MCF 10A (cell line): ENCODE data around the gene MSANTD7. TPM values are rescaled to one million over a fixed set of nuclear protein-coding genes. Genes with fewer than 3 reads are reported as not detected.

Source experiments
- BruUV-seq: library from RNA; stranded (reverse); fragments of 400-500 nt; replicated peaks from 2 replicates; lab custom pipeline; 2021; lab: Mats Ljungman, UMichigan
- CTCF ChIA-PET: fragments of 300-600 bp; sonication (Branson Sonifier 250); formaldehyde crosslinking; extraction: SDS; loops from one replicate; lab custom pipeline; 2021; ENCODE audit warnings: antibody characterized with exemption, inconsistent platforms; lab: Yijun Ruan, JAX
- POLR2A ChIA-PET: fragments of 300-600, 350-650 bp; sonication (Branson Sonifier 250); formaldehyde crosslinking; extraction: SDS; loops from one replicate; lab custom pipeline; 2020; ENCODE audit warnings: antibody characterized with exemption, inconsistent platforms; lab: Yijun Ruan, JAX
- DNase-seq: peaks from one replicate; pipeline ENCODE4 v3.0.0-alpha.2; 2018; ENCODE audit not compliant: unreplicated experiment
- H3K27ac Mint-ChIP-seq: one replicate; pipeline ENCODE4 v1.8.0; 2022; ENCODE audit warnings: mild to moderate bottlenecking, low read depth, mixed read lengths; ENCODE audit not compliant: unreplicated experiment
- H3K27me3 Mint-ChIP-seq: one replicate; pipeline ENCODE4 v1.8.0; 2022; ENCODE audit warnings: mixed read lengths; ENCODE audit not compliant: insufficient read depth, unreplicated experiment
- H3K36me3 Mint-ChIP-seq: one replicate; pipeline ENCODE4 v1.8.0; 2022; ENCODE audit warnings: mild to moderate bottlenecking, moderate library complexity, mixed read lengths; ENCODE audit not compliant: insufficient read depth, unreplicated experiment
- H3K4me1 Mint-ChIP-seq: one replicate; pipeline ENCODE4 v1.8.0; 2022; ENCODE audit warnings: mixed read lengths; ENCODE audit not compliant: insufficient read depth, unreplicated experiment
- H3K4me3 Mint-ChIP-seq: one replicate; pipeline ENCODE4 v1.8.0; 2022; ENCODE audit warnings: mild to moderate bottlenecking, moderate library complexity, mixed read lengths; ENCODE audit not compliant: unreplicated experiment
- H3K9me3 Mint-ChIP-seq: one replicate; pipeline ENCODE4 v1.8.0; 2022; ENCODE audit warnings: mixed read lengths; ENCODE audit not compliant: unreplicated experiment
- CTCF ChIP-seq: fragments of 200-600 bp; IDR thresholded peaks from one replicate; pipeline ENCODE4 v1.8.0; 2022; ENCODE audit warnings: antibody characterized with exemption, mild to moderate bottlenecking; ENCODE audit not compliant: unreplicated experiment
- intact Hi-C: fragments of 100-400 bp; cut with micrococcal nuclease; formaldehyde crosslinking; loops from 2 replicates; pipeline ENCODE4 v1.14.1; 2022
- total RNA-seq: library from RNA; stranded (reverse); gene quantifications from 2 replicates; pipeline ENCODE4 v1.2.3, GENCODE V29; 2022

Gene MSANTD7
- total RNA-seq, 1 experiment from 2014 or later = 18.1 TPM

- peaks cover 19% of the 10 kb centered on the region for H3K4me1 Mint-ChIP-seq
- no peak for DNase-seq
- H3K9me3 Mint-ChIP-seq = no peaks in the 10 kb centered on the region
- intact Hi-C loops = loop anchor here (2.0 to 10.0 kb wide), 3 partner anchors 22 to 288 kb away; partner anchors contain the start of gene NMT2
- POLR2A ChIA-PET = interaction anchor here (1.1 to 7.3 kb wide), 7 partner anchors 8 to 83 kb away, joined by 3 to 90 read pairs (median 10); partner anchors contain the start of genes CDNF, DCLRE1C, HSPA14 and MEIG1
- H3K36me3 Mint-ChIP-seq = peaks cover 7% of the 10 kb centered on the region
- peak overlapping the region; percentile 82 for H3K27ac Mint-ChIP-seq
- no peaks in the 10 kb centered on the region for H3K27me3 Mint-ChIP-seq
- BruUV-seq = no TSS peak
- peak overlapping the region; percentile 79 for H3K4me3 Mint-ChIP-seq
- no peak for TF ChIP-seq CTCF
- CTCF ChIA-PET = interaction anchor here (0.5 to 2.0 kb wide), 3 partner anchors 229 to 380 kb away, joined by 3 to 12 read pairs (median 3); no protein-coding TSS in a partner anchor
These were observed 38.7 kb downstream of the MSANTD7 start for GRCh38 chr10:14876764-14877163.

GRCh38 chr10:14878266-14879123, 40.4 kb downstream of the MSANTD7 start, which contains the start of gene SUV39H2:
Gene SUV39H2 (plus strand): TSS chr10:14878866. CDS start chr10:14878889, 23 bp downstream.
- H3K36me3 Mint-ChIP-seq = peaks cover 7% of the 10 kb centered on the region
- H3K4me3 Mint-ChIP-seq = peak within 1 kb of the TSS; percentile 79
- POLR2A ChIA-PET = interaction anchor here (0.6 to 7.3 kb wide), 27 partner anchors 9 to 400 kb away, joined by 3 to 90 read pairs (median 5); partner anchors contain the start of genes CDNF, DCLRE1C, HSPA14 and MEIG1
- H3K27me3 Mint-ChIP-seq = no peaks in the 10 kb centered on the region
- no TSS peak for BruUV-seq
- H3K4me1 Mint-ChIP-seq = peaks cover 27% of the 10 kb centered on the region
- H3K27ac Mint-ChIP-seq = peak within 1 kb of the TSS; percentile 82
- CTCF ChIA-PET = interaction anchor here (0.6 to 2.0 kb wide), 9 partner anchors 12 to 380 kb away, joined by 3 to 12 read pairs (median 3); partner anchors contain the start of gene MEIG1
- DNase-seq = peak; percentile 95
- no peaks in the 10 kb centered on the region for H3K9me3 Mint-ChIP-seq
- TF ChIP-seq CTCF = no peak
- intact Hi-C loops = loop anchor here (1.0 to 10.0 kb wide), 4 partner anchors 40 to 286 kb away; partner anchors contain the start of genes CDNF, HSPA14, MSANTD7 and NMT2

- H3K4me3 Mint-ChIP-seq = peak overlapping the region; percentile 79
- peaks cover 12% of the 10 kb centered on the region for H3K36me3 Mint-ChIP-seq
- intact Hi-C loops = loop anchor here (2.0 to 10.0 kb wide), 3 partner anchors 65 to 285 kb away; partner anchors contain the start of gene NMT2
- H3K27ac Mint-ChIP-seq = peak overlapping the region; percentile 82
- peaks cover 27% of the 10 kb centered on the region for H3K4me1 Mint-ChIP-seq
- H3K27me3 Mint-ChIP-seq = no peaks in the 10 kb centered on the region
- TF ChIP-seq CTCF = no peak
- CTCF ChIA-PET = interaction anchor here (0.7 to 2.0 kb wide), 6 partner anchors 8 to 227 kb away, joined by 3 to 12 read pairs (median 4); partner anchors contain the start of gene MEIG1
- POLR2A ChIA-PET = interaction anchor here (0.6 to 7.3 kb wide), 27 partner anchors 10 to 1002 kb away, joined by 3 to 90 read pairs (median 4); partner anchors contain the start of genes CDNF, DCLRE1C, HSPA14 and MEIG1
- no peaks in the 10 kb centered on the region for H3K9me3 Mint-ChIP-seq
- no TSS peak for BruUV-seq
- DNase-seq = peak; percentile 29
These were observed 41.2 kb downstream of the MSANTD7 start for GRCh38 chr10:14879124-14879927.
